GM06990 (cell line): ENCODE measurements around the gene AGA.

Source experiments
- DNase-seq: peaks from one replicate; pipeline ENCODE4 v3.0.0-alpha.2; 2011; ENCODE audit not compliant: insufficient read length; ENCODE audit errors: extremely low read depth
- H3K27me3 ChIP-seq: replicated peaks from 2 replicates; pipeline ENCODE4 v1.6.0; 2011; ENCODE audit warnings: low read length; ENCODE audit not compliant: control insufficient read depth, insufficient read depth
- H3K36me3 ChIP-seq: 2 replicates; pipeline ENCODE4 v1.5.1; 2011; ENCODE audit warnings: low read length; ENCODE audit not compliant: control insufficient read depth, insufficient read depth
- H3K4me3 ChIP-seq: replicated peaks from 2 replicates; pipeline ENCODE4 v1.5.1; 2011; ENCODE audit warnings: low read depth, mild to moderate bottlenecking, control low read depth, low read length
- TF ChIP-seq, protein P1 (sequence below): IDR thresholded peaks from 2 replicates; pipeline ENCODE4 v1.5.1; 2011; ENCODE audit warnings: low read length, control low read depth, mild to moderate bottlenecking, inconsistent platforms; ENCODE audit not compliant: insufficient read depth, poor library complexity, severe bottlenecking

Gene AGA

DNA sequence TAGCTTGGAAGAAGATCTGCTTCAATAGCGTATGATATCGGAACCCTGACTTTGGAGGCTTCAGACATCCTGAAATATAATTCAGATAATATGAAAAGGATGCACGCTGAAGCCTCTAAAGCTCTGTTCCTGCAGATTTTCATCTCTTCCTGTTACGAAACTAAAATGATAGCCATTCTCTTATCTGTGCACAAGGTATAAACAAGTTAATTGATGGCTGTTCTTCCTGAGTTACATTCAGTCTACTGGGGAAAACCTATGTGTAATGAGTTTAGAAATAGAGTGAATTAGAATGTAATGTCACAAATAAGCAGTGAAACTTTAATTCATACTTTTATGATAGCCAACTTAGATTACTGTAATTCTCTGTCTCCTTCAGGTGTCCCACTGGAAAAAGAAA lies 36.8 kb upstream of the AGA start:
- no peak overlapping the region for H3K4me3 ChIP-seq
- no peak for DNase-seq
- no peaks in the 10 kb centered on the region for H3K36me3 ChIP-seq
- no peaks in the 10 kb centered on the region for H3K27me3 ChIP-seq
- TF ChIP-seq, protein P1, sequence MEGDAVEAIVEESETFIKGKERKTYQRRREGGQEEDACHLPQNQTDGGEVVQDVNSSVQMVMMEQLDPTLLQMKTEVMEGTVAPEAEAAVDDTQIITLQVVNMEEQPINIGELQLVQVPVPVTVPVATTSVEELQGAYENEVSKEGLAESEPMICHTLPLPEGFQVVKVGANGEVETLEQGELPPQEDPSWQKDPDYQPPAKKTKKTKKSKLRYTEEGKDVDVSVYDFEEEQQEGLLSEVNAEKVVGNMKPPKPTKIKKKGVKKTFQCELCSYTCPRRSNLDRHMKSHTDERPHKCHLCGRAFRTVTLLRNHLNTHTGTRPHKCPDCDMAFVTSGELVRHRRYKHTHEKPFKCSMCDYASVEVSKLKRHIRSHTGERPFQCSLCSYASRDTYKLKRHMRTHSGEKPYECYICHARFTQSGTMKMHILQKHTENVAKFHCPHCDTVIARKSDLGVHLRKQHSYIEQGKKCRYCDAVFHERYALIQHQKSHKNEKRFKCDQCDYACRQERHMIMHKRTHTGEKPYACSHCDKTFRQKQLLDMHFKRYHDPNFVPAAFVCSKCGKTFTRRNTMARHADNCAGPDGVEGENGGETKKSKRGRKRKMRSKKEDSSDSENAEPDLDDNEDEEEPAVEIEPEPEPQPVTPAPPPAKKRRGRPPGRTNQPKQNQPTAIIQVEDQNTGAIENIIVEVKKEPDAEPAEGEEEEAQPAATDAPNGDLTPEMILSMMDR, result no peak

DNA sequence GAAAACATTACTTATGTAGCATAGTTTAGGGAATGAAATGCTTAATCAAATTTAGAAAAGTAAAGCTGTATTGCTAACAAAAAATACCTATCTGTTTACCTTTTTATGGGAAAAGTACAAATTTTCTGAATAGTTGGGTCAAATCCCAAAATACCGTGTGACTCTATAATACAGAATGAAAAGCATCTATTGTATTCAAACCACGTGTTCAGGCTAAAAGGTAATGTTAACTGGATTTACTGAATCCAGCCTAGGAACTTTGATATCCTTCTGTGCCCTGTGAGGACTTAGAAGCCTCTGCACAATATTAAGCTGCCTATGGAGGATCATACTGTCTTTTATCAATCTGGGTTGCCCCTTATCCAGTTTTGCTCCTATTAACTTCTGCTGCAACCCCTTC lies 36.3 kb upstream of the AGA start:
- Histone ChIP-seq H3K27me3 (no peaks in the 10 kb centered on the region), H3K4me3 (no peak overlapping the region), H3K36me3 (no peaks in the 10 kb centered on the region)
- no peak for DNase-seq
- TF ChIP-seq, protein P1, result no peak

DNA sequence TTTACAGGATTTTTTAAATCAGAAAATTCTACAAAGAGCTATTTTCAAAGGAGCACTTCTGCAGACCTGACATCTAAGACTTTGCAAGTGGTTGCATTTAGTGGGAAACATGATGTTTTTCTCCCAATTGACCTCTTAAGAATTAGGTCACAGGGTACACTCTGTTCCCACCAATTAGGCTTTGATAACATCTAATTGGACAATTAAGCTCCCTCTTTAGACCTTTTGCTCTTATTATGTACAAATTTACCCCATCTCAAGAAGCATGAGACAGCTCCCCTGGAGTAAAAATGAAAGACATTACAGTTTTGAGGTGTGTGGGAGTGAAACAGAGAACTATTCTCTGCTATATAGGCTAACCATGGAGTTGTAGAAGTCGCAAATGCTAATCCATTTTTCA lies 31.8 kb upstream of the AGA start:
- Histone ChIP-seq H3K4me3 (no peak overlapping the region), H3K36me3 (no peaks in the 10 kb centered on the region), H3K27me3 (no peaks in the 10 kb centered on the region)
- TF ChIP-seq, protein P1, result no peak
- DNase-seq, result no peak

DNA sequence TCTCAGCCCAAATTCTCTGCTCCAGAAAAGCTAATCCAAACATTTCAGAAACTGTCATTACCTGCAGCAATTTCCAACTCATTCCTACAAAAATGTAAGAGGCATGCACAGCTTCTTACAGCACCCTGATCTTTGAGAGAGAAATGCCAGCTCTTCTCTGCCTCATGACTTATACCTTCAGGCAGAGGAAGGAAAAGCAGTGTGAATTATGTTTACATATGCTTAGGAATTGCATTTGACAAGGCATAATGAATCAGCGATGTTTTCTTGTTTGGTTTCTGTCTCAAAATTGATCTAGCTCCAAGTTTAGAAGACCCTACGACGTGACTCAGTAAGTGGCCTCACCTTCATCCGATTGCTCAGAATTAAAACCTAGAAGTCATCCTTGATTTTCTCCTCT lies 21.8 kb upstream of the AGA start:
- no peak for DNase-seq
- H3K27me3 ChIP-seq, result no peaks in the 10 kb centered on the region
- no peak overlapping the region for H3K4me3 ChIP-seq
- H3K36me3 ChIP-seq, result no peaks in the 10 kb centered on the region
- TF ChIP-seq, protein P1, result no peak

DNA sequence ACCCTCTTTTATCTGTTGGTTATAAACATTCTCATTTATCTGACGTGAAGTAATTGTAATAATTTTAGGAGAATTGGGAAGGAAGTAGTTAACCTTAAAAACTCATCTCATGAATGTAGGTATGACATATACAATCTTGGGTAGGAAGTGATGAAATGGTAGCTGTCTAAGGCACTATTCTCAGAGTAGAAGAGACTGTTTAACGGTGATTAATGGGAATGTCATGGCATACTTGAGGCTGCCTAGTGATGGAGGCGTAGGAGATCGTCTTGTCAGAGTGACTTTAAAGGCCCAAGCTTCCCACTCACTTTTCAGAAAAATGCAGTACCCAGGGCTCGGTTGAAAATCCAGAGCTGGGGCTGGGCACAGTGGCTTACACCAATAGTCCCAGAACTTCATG lies 19.4 kb upstream of the AGA start:
- TF ChIP-seq, protein P1, result no peak
- Histone ChIP-seq H3K4me3 (no peak overlapping the region), H3K36me3 (no peaks in the 10 kb centered on the region), H3K27me3 (no peaks in the 10 kb centered on the region)
- no peak for DNase-seq

DNA sequence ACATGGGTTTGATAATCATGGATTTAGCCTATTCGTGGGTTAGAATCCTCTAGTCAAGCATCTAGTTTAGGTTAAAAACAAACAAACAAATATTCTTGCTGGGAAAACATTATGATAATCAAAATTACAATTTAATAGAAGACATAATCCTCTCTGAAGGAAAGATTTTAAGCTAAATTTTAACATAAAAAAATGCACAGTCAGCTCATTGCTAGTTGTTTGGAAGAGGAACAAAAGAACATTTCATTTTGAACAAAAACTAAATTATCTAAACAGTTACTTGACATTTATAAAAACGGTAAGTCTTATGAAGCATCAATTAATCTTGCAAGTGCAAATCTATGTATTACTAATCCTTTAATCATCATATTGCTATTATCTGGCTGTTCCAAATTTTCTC lies 18.2 kb upstream of the AGA start:
- TF ChIP-seq, protein P1, result no peak
- H3K27me3 ChIP-seq, result no peaks in the 10 kb centered on the region
- no peaks in the 10 kb centered on the region for H3K36me3 ChIP-seq
- no peak overlapping the region for H3K4me3 ChIP-seq
- DNase-seq, result no peak
